K562 (cell line): Measurements from ENCODE around the gene COQ7. TPM values are rescaled to one million over a fixed set of nuclear protein-coding genes. Genes with fewer than 3 reads are reported as not detected.
A peak's percentile ranks its signal among the peaks of the same experiment; 100 is the strongest.

ENCODE experiments used
- ATAC-seq: fragments of 200-7000 bp; cut with Tn5 transposase; 3 replicates; pipeline ENCODE4 v1.9.1; 2020; ENCODE audit warnings: moderate library complexity
- BruUV-seq: library from RNA; stranded (reverse); fragments of 400-500 nt; replicated peaks from 2 replicates; lab custom pipeline; 2021; lab: Mats Ljungman, UMichigan
- CTCF ChIA-PET: fragments of 300-600 bp; formaldehyde crosslinking; extraction: SDS; loops from one replicate; lab custom pipeline; 2021; ENCODE audit warnings: low intra/inter-chr PET ratio; lab: Yijun Ruan, JAX
- POLR2A ChIA-PET: fragments of 300-600, 350-650 bp; sonication (Branson Sonifier 250); formaldehyde crosslinking; extraction: SDS; loops from one replicate; lab custom pipeline; 2021; ENCODE audit warnings: antibody characterized with exemption, inconsistent platforms; lab: Yijun Ruan, JAX
- DNase-seq, 4 experiments: peaks; one replicate each; pipeline versions ENCODE4 v3.0.0 to v3.0.0-alpha.2; 2011 to 2018; ENCODE audit warnings: low spot score in 3 of 4, mixed read lengths in 3 of 4; ENCODE audit errors: extremely low read depth in 1 of 4
- FAIRE-seq: peaks from 2 replicates; lab custom pipeline; 2011; peaks lifted over from hg19 to GRCh38; lab: Jason Lieb, UNC
- H2AFZ ChIP-seq: 2 replicates; pipeline ENCODE4 v1.6.0; 2011; ENCODE audit warnings: low read depth, low read length, control low read depth, inconsistent platforms
- H3K27ac ChIP-seq: fragments of 200-600 bp; 3 replicates; pipeline ENCODE4 v1.8.0; 2011; ENCODE audit warnings: low read depth, mild to moderate bottlenecking, control low read depth, inconsistent platforms, low read length, moderate library complexity, mixed read lengths; ENCODE audit errors: extremely low read depth
- H3K27me3 ChIP-seq, 2 experiments: fragments of 300-600 bp in 1 of 2; 2 replicates in 1 of 2; 3 replicates in 1 of 2; pipeline versions ENCODE4 v1.6.0 to v1.8.0; 2011; ENCODE audit warnings: inconsistent platforms in 2 of 2, low read length in 2 of 2, mild to moderate bottlenecking in 1 of 2, mixed read lengths in 1 of 2, moderate library complexity in 1 of 2; ENCODE audit not compliant: control insufficient read depth in 2 of 2, insufficient read depth in 2 of 2
- H3K36me3 ChIP-seq: fragments of 300-600 bp; 3 replicates; pipeline ENCODE4 v1.8.0; 2011; ENCODE audit warnings: mild to moderate bottlenecking, low read length, inconsistent platforms; ENCODE audit not compliant: control insufficient read depth, insufficient read depth
- H3K4me1 ChIP-seq, 2 experiments: fragments of 200-600 bp in 1 of 2; replicated peaks in 1 of 2; 2 replicates in 1 of 2; 3 replicates in 1 of 2; pipeline versions ENCODE4 v1.5.1 to v1.8.0; 2011; ENCODE audit warnings: inconsistent platforms in 2 of 2, low read length in 2 of 2, mild to moderate bottlenecking in 1 of 2, mixed read lengths in 1 of 2, moderate library complexity in 1 of 2; ENCODE audit not compliant: control insufficient read depth in 2 of 2, insufficient read depth in 2 of 2
- H3K4me2 ChIP-seq: 2 replicates; pipeline ENCODE4 v1.6.1; 2011; ENCODE audit warnings: low read length, control low read depth, inconsistent platforms, mixed read lengths; ENCODE audit not compliant: insufficient read depth
- H3K4me3 ChIP-seq: fragments of 200-600 bp; sonication (generic), shearing (Covaris generic); 2 replicates; pipeline ENCODE4 v1.5.1; 2016; ENCODE audit warnings: control low read depth, inconsistent platforms
- H3K79me2 ChIP-seq: fragments of 200-600 bp; 3 replicates; pipeline ENCODE4 v1.8.0; 2011; ENCODE audit warnings: low read length, inconsistent platforms; ENCODE audit not compliant: control insufficient read depth, insufficient read depth
- H3K9ac ChIP-seq, 2 experiments: 2 replicates each; pipeline versions ENCODE4 v1.6.0 to v1.6.1; 2011; ENCODE audit warnings: low read depth in 2 of 2, low read length in 2 of 2, control low read depth in 1 of 2, inconsistent platforms in 1 of 2, mild to moderate bottlenecking in 1 of 2, mixed read lengths in 1 of 2; ENCODE audit not compliant: insufficient read depth in 1 of 2
- H3K9me1 ChIP-seq: one replicate; pipeline ENCODE4 v1.6.0; 2011; ENCODE audit warnings: inconsistent platforms, mild to moderate bottlenecking, low read length, moderate library complexity; ENCODE audit not compliant: control insufficient read depth, insufficient read depth
- H3K9me3 ChIP-seq: replicated peaks from 2 replicates; pipeline ENCODE4 v1.5.1; 2011; ENCODE audit warnings: low read depth, low read length, inconsistent platforms; ENCODE audit not compliant: control insufficient read depth, insufficient read depth
- H4K20me1 ChIP-seq: replicated peaks from 2 replicates; pipeline ENCODE4 v1.6.1; 2011; ENCODE audit warnings: low read length, inconsistent platforms, mixed read lengths; ENCODE audit not compliant: control insufficient read depth, insufficient read depth
- ARID1B ChIP-seq: fragments of 450-650 bp; IDR thresholded peaks from 2 replicates; pipeline ENCODE4 v1.6.1; 2016; ENCODE audit warnings: antibody characterized with exemption, mild to moderate bottlenecking, inconsistent platforms
- ATF1 ChIP-seq, 2 experiments: fragments of 450-650 bp in 1 of 2; IDR thresholded peaks; 2 replicates each; pipeline ENCODE4 v1.6.1; 2016; ENCODE audit warnings: missing compliant biosample characterization in 1 of 2, missing genetic modification characterization in 1 of 2
- CBFA2T2 ChIP-seq: fragments of 450-650 bp; conservative IDR thresholded peaks from 2 replicates; pipeline ENCODE4 v1.6.1; 2017; ENCODE audit warnings: mild to moderate bottlenecking
- CBFB ChIP-seq: sonication (generic); formaldehyde crosslinking; IDR thresholded peaks from 2 replicates; pipeline ENCODE4 v1.4.0; 2020; ENCODE audit warnings: mild to moderate bottlenecking, missing genetic modification reagents
- CHCHD3 ChIP-seq: fragments of 250-450 bp; sonication (Bioruptor Pico); IDR thresholded peaks from 2 replicates; pipeline ENCODE4 v2.1.2; 2022; ENCODE audit warnings: mild to moderate bottlenecking
- CHD2 ChIP-seq: IDR thresholded peaks from 2 replicates; pipeline ENCODE4 v1.6.1; 2011; ENCODE audit warnings: low read depth, low read length
- KLF1 ChIP-seq: fragments of 450-650 bp; IDR thresholded peaks from 2 replicates; pipeline ENCODE4 v1.6.1; 2016; ENCODE audit warnings: missing genetic modification characterization, missing compliant biosample characterization
- KLF16 ChIP-seq: IDR thresholded peaks from 2 replicates; pipeline ENCODE4 v1.6.1; 2016; ENCODE audit warnings: antibody characterized with exemption
- MCM7 ChIP-seq, 2 experiments: fragments of 450-650 bp; IDR thresholded peaks; 2 replicates each; pipeline ENCODE4 v1.6.1; 2016 to 2018
- NCOR1 ChIP-seq: fragments of 450-650 bp; IDR thresholded peaks from 2 replicates; pipeline ENCODE4 v1.6.1; 2016; ENCODE audit warnings: mild to moderate bottlenecking, moderate library complexity
- NR1H2 ChIP-seq: sonication (generic); formaldehyde crosslinking; IDR thresholded peaks from 2 replicates; pipeline ENCODE4 v1.4.0; 2020; ENCODE audit warnings: mild to moderate bottlenecking, missing genetic modification reagents
- NUFIP1 ChIP-seq: fragments of 450-650 bp; IDR thresholded peaks from 2 replicates; pipeline ENCODE4 v1.6.1; 2018; ENCODE audit not compliant: partially characterized antibody
- RAD51 ChIP-seq: fragments of 450-650 bp; IDR thresholded peaks from 2 replicates; pipeline ENCODE4 v1.7.1; 2016; ENCODE audit warnings: low read depth, mild to moderate bottlenecking, borderline replicate concordance
- RBM39 ChIP-seq: fragments of 200-400 bp; formaldehyde crosslinking; optimal IDR thresholded peaks from 2 replicates; pipeline ENCODE3; 2018; ENCODE audit warnings: low read depth, low read length
- TARDBP ChIP-seq: fragments of 450-650 bp; IDR thresholded peaks from 2 replicates; pipeline ENCODE4 v1.6.1; 2016
- XRCC5 ChIP-seq: fragments of 200-400 bp; formaldehyde crosslinking; IDR thresholded peaks from 2 replicates; pipeline ENCODE4 v1.6.1; 2017; ENCODE audit warnings: low read depth, mild to moderate bottlenecking, low read length
- ZFP36 ChIP-seq: fragments of 150-350 bp; IDR thresholded peaks from 2 replicates; pipeline ENCODE4 v1.6.1; 2018; ENCODE audit warnings: low read length, low read depth; ENCODE audit not compliant: partially characterized antibody
- ZNF431 ChIP-seq: sonication (generic); formaldehyde crosslinking; IDR thresholded peaks from 2 replicates; pipeline ENCODE4 v1.8.0; 2022; ENCODE audit warnings: mild to moderate bottlenecking, missing genetic modification reagents
- ZNF584 ChIP-seq: fragments of 200-800 bp; sonication (Bioruptor generic); IDR thresholded peaks from 2 replicates; pipeline ENCODE4 v1.6.1; 2016; ENCODE audit warnings: low read depth, mild to moderate bottlenecking, missing genetic modification characterization, missing compliant biosample characterization
- ZZZ3 ChIP-seq: fragments of 450-650 bp; IDR thresholded peaks from 2 replicates; pipeline ENCODE4 v1.6.1; 2016; ENCODE audit warnings: antibody characterized with exemption, mild to moderate bottlenecking, moderate library complexity
- WGBS: fragments of 100-300 bp; shearing (Covaris generic); methylation state at CpG from one replicate; pipeline ENCODE4 v1.1.6; 2016; ENCODE audit warnings: low coverage, mixed read lengths; ENCODE audit not compliant: insufficient coverage; ENCODE audit errors: missing lambda C conversion rate; 5-methylcytosine and 5-hydroxymethylcytosine counted together
- in situ Hi-C: fragments of 300-500 bp; cut with MboI; formaldehyde crosslinking; loops from 4 replicates; pipeline ENCODE4 v1.15.0; 2018; ENCODE audit warnings: inconsistent platforms, mixed read lengths
- intact Hi-C: fragments of 100-400 bp; cut with micrococcal nuclease; formaldehyde crosslinking; loops from 2 replicates; pipeline ENCODE4 v1.14.2; 2022
- polyA plus RNA-seq, 8 experiments: library from polyadenylated mRNA; depleted of rRNA in 4 of 8; stranded (reverse) in 5 of 8; unstranded in 3 of 8; fragments of >200 nt; fragmentation: Nextera tagmentation in 2 of 8; fragmentation: Illumina TruSeq in 1 of 8; extraction: Ambion mirVana in 2 of 8; extraction: Trizol in 1 of 8; gene quantifications; 2 replicates each; pipeline versions ENCODE4 v1.2.1 to v1.2.3, GENCODE V29; 2011 to 2014; ENCODE audit warnings: inconsistent platforms in 1 of 8, missing spikeins in 1 of 8
- total RNA-seq, 7 experiments: library from RNA; depleted of rRNA in 6 of 7; stranded (reverse); fragments of >200 nt in 6 of 7; fragmentation: Illumina TruSeq in 2 of 7; extraction: Trizol in 2 of 7; gene quantifications; 2 replicates each; pipeline versions ENCODE4 v1.2.1 to v1.2.3, GENCODE V29; 2011 to 2021; ENCODE audit warnings: low replicate concordance in 1 of 7
- TF ChIP-seq, protein P1 (sequence below), 2 experiments: fragments of 250-450 bp in 1 of 2; fragments of 450-650 bp in 1 of 2; sonication (Bioruptor Pico) in 1 of 2; IDR thresholded peaks; 2 replicates each; pipeline versions ENCODE4 v1.6.1 to v1.8.0; 2016 to 2021; ENCODE audit warnings: mild to moderate bottlenecking in 2 of 2, moderate library complexity in 2 of 2, missing compliant biosample characterization in 1 of 2, missing genetic modification characterization in 1 of 2
- TF ChIP-seq, protein P2 (sequence below): fragments of 450-650 bp; IDR thresholded peaks from 2 replicates; pipeline ENCODE4 v1.6.1; 2018; ENCODE audit warnings: mild to moderate bottlenecking, low read depth; ENCODE audit not compliant: partially characterized antibody

The COQ7 gene
- total and polyA plus RNA-seq, 9 of the 15 experiments (the other 6 are each of a cell fraction or from before 2014, with no cell fraction given) = 2.3 to 26.1 (median 15.2) TPM

- CTCF ChIA-PET = interaction anchor here (1.5 to 2.7 kb wide), 4 partner anchors 81 to 416 kb away, joined by 4 to 29 read pairs (median 14); no protein-coding TSS in a partner anchor
- peak; percentile 66 to 86 (median 70) for DNase-seq
- no TSS peak for BruUV-seq
- no peak overlapping the region for H3K4me3 ChIP-seq
- POLR2A ChIA-PET = interaction anchor here (0.6 to 1.8 kb wide), 9 partner anchors 13 to 439 kb away, joined by 3 to 7 read pairs (median 4); partner anchors contain the start of gene CLEC19A
- peak; percentile 76 for ATAC-seq
- intact Hi-C loops (loop anchor here (1.0 to 5.0 kb wide), 4 partner anchors 81 to 290 kb away; partner anchors contain the start of gene TMC7), in situ Hi-C loops (loop anchor here (5.0 to 10.0 kb wide), 2 partner anchors 292 to 429 kb away; no protein-coding TSS in a partner anchor)
- 1% methylated on average over 8 of the region's 8 CpGs for WGBS
- no peaks in the 10 kb centered on the region for H3K36me3 ChIP-seq
- H3K27ac ChIP-seq = no peak overlapping the region
- H3K9me1 ChIP-seq = no peaks in the 10 kb centered on the region
- H3K4me1 ChIP-seq = peaks cover 10 to 13% of the 10 kb centered on the region in 2 experiments; a peak in 4 of 5 replicates
- peak overlapping the region; percentile 82 for H3K4me2 ChIP-seq
- no peaks in the 10 kb centered on the region for H4K20me1 ChIP-seq
- FAIRE-seq = peak; percentile 93
- H3K9ac ChIP-seq = no peak overlapping the region
- no peaks in the 10 kb centered on the region for H3K79me2 ChIP-seq
- H3K27me3 ChIP-seq = no peaks in the 10 kb centered on the region
- H3K9me3 ChIP-seq = no peaks in the 10 kb centered on the region
- no peak overlapping the region for H2AFZ ChIP-seq
- TF ChIP-seq CHCHD3 (no peak), CBFA2T2 (peak; percentile 83), ZZZ3 (no peak), NUFIP1 (no peak), ZFP36 (no peak), KLF1 (tag) (no peak), ATF1 (CRISPR knock-in tag; IDR thresholded peaks at IDR 0.05) (no peak), ATF1 (tag; IDR thresholded peaks at IDR 0.05) (no peak), MCM7 (IDR thresholded peaks at IDR 0.05) (no peak), XRCC5 (no peak), CHD2 (no peak), NCOR1 (peak; percentile 54), CBFB (CRISPR knock-in tag) (no peak), NR1H2 (CRISPR knock-in tag) (no peak), KLF16 (peak; percentile 84), ZNF584 (CRISPR knock-in tag) (no peak), ARID1B (peak; percentile 83), RAD51 (no peak), ZNF431 (CRISPR knock-in tag) (no peak), RBM39 (no peak), TARDBP (no peak)
- TF ChIP-seq, protein P1, sequence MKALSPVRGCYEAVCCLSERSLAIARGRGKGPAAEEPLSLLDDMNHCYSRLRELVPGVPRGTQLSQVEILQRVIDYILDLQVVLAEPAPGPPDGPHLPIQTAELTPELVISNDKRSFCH (CRISPR knock-in tag; IDR thresholded peaks at IDR 0.05) = no peak
- TF ChIP-seq, protein P1 (tag; IDR thresholded peaks at IDR 0.05) = no peak
- TF ChIP-seq, protein P2, sequence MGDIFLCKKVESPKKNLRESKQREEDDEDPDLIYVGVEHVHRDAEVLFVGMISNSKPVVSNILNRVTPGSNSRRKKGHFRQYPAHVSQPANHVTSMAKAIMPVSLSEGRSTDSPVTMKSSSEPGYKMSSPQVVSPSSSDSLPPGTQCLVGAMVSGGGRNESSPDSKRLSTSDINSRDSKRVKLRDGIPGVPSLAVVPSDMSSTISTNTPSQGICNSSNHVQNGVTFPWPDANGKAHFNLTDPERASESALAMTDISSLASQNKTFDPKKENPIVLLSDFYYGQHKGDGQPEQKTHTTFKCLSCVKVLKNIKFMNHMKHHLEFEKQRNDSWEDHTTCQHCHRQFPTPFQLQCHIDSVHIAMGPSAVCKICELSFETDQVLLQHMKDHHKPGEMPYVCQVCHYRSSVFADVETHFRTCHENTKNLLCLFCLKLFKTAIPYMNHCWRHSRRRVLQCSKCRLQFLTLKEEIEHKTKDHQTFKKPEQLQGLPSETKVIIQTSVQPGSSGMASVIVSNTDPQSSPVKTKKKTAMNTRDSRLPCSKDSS = no peak
Measured at GRCh38 chr16:19085679-19086200, 18.3 kb downstream of the COQ7 start.
